Tibial nerve (tissue), 4 donors: ENCODE results near the gene DNASE1L1. TPM values are rescaled to one million over a fixed set of nuclear protein-coding genes. Genes with fewer than 3 reads are reported as not detected.
A peak's percentile ranks its signal among the peaks of the same experiment; 100 is the strongest.

Experiments used
- DNase-seq, 2 donors: peaks; one replicate each; pipeline ENCODE4 v3.0.0-alpha.2; 2019; ENCODE audit warnings: low spot score in 2 of 2
- H3K27ac ChIP-seq, 4 donors: fragments of 200-600 bp; sonication (generic) in 3 of 4; one replicate each; pipeline ENCODE4 v1.5.1; 2017 to 2019; ENCODE audit warnings: mild to moderate bottlenecking in 1 of 4
- H3K27me3 ChIP-seq, 2 donors: fragments of 200-600 bp; sonication (generic) in 1 of 2; one replicate each; pipeline versions ENCODE4 v1.5.1 to v1.6.0; 2017 to 2019
- H3K36me3 ChIP-seq, 3 donors: fragments of 200-600 bp; sonication (generic); one replicate each; pipeline ENCODE4 v1.5.1; 2018 to 2019
- H3K4me1 ChIP-seq, 4 donors: fragments of 200-600 bp; sonication (generic) in 3 of 4; one replicate each; pipeline ENCODE4 v1.5.1; 2017 to 2019
- H3K4me3 ChIP-seq, 4 donors: fragments of 200-600 bp; sonication (generic) in 3 of 4; one replicate each; pipeline ENCODE4 v1.5.1; 2017 to 2019; ENCODE audit warnings: mild to moderate bottlenecking in 1 of 4, moderate library complexity in 1 of 4
- H3K9me3 ChIP-seq, 4 donors: fragments of 200-600 bp; sonication (generic) in 3 of 4; one replicate each; pipeline ENCODE4 v1.5.1; 2017 to 2019
- CTCF ChIP-seq, 5 experiments: fragments of 200-600 bp in 3 of 5; fragments of 450-650 bp in 2 of 5; sonication (generic) in 3 of 5; IDR thresholded peaks; one replicate each; pipeline ENCODE4 v1.5.1; 2016 to 2019; ENCODE audit warnings: antibody characterized with exemption in 5 of 5, mild to moderate bottlenecking in 3 of 5, moderate library complexity in 2 of 5
- EP300 ChIP-seq, 2 donors: sonication (generic); formaldehyde crosslinking; IDR thresholded peaks; one replicate each; pipeline ENCODE4 v1.6.1; 2017; ENCODE audit warnings: antibody characterized with exemption in 2 of 2, mild to moderate bottlenecking in 1 of 2
- POLR2A ChIP-seq, 2 donors: fragments of 450-650 bp; IDR thresholded peaks; one replicate each; pipeline ENCODE4 v1.6.1; 2017; ENCODE audit warnings: antibody characterized with exemption in 2 of 2, mild to moderate bottlenecking in 2 of 2, moderate library complexity in 2 of 2
- WGBS, 2 donors: methylation state at CpG; one replicate each; pipeline ENCODE4 v1.1.5; 2018; 5-methylcytosine and 5-hydroxymethylcytosine counted together
- total RNA-seq, 4 donors: library from RNA; depleted of rRNA; stranded (reverse); fragments of >200 nt; gene quantifications; one replicate each; pipeline ENCODE4 v1.1.0, GENCODE V29; 2016

Gene DNASE1L1
- total RNA-seq, 4 donors from 2014 or later = 21.4 to 36.0 (median 28.6) TPM

GRCh38 chrX:154428176-154429171, 19.4 kb upstream of the DNASE1L1 start, which contains the start of gene ATP6AP1:
Gene ATP6AP1, plus strand, starts transcription at chrX:154428677. Its CDS starts 16 bp downstream, at chrX:154428693.
- DNase-seq = peak; percentile 84 to 86
- no peaks in the 10 kb centered on the region for H3K9me3 ChIP-seq
- H3K27ac ChIP-seq = peak within 1 kb of the TSS; percentile 79 to 94 (median 86)
- WGBS, 2 donors = 24 to 48% methylated on average over 29 to 82 of the region's 87 CpGs
- no peaks in the 10 kb centered on the region for H3K27me3 ChIP-seq
- H3K36me3 ChIP-seq = peaks cover 0 to 19% (median 0%) of the 10 kb centered on the region in 3 donors
- peaks cover 0 to 23% (median 0%) of the 10 kb centered on the region in 4 donors for H3K4me1 ChIP-seq
- H3K4me3 ChIP-seq = peak within 1 kb of the TSS; percentile 60 to 85 (median 66)
- TF ChIP-seq CTCF (IDR thresholded peaks at IDR 0.05) (peak in 1 of 5 experiments; percentile 32), EP300 (IDR thresholded peaks at IDR 0.05) (peak in 1 of 2 donors; percentile 89), POLR2A (IDR thresholded peaks at IDR 0.05) (peak in 1 of 2 donors; percentile 84)

- H3K27me3 ChIP-seq = no peaks in the 10 kb centered on the region
- no peaks in the 10 kb centered on the region for H3K9me3 ChIP-seq
- H3K36me3 ChIP-seq = peaks cover 0 to 6% (median 0%) of the 10 kb centered on the region in 3 donors
- no peak overlapping the region for H3K4me3 ChIP-seq
- peaks cover 0 to 23% (median 0%) of the 10 kb centered on the region in 4 donors for H3K4me1 ChIP-seq
- peak overlapping the region in 2 of 4 donors; percentile 15 to 89 for H3K27ac ChIP-seq
- no peak for DNase-seq
- 84 to 90% methylated on average over 13 of the region's 13 CpGs for WGBS, 2 donors
- TF ChIP-seq POLR2A (IDR thresholded peaks at IDR 0.05) = no peak
- no peak for TF ChIP-seq CTCF (IDR thresholded peaks at IDR 0.05)
- TF ChIP-seq EP300 (IDR thresholded peaks at IDR 0.05) = no peak
Observed at GRCh38 chrX:154426916-154427770, 18.1 kb upstream of the DNASE1L1 start.

- DNase-seq = no peak
- H3K36me3 ChIP-seq = peaks cover 0 to 20% (median 2%) of the 10 kb centered on the region in 3 donors
- no peaks in the 10 kb centered on the region for H3K27me3 ChIP-seq
- no peaks in the 10 kb centered on the region for H3K4me1 ChIP-seq
- WGBS, 2 donors = 76 to 91% methylated on average over 5 to 10 of the region's 10 CpGs
- H3K4me3 ChIP-seq = no peak overlapping the region
- TF ChIP-seq CTCF (IDR thresholded peaks at IDR 0.05) (no peak), EP300 (IDR thresholded peaks at IDR 0.05) (no peak), POLR2A (IDR thresholded peaks at IDR 0.05) (no peak)
- H3K27ac ChIP-seq = peak overlapping the region in 1 of 4 donors; percentile 63
- H3K9me3 ChIP-seq = no peaks in the 10 kb centered on the region
Observed at GRCh38 chrX:154420402-154420756, 11.3 kb upstream of the DNASE1L1 start.

GRCh38 chrX:154419688-154420401, 10.8 kb upstream of the DNASE1L1 start:
- no peaks in the 10 kb centered on the region for H3K9me3 ChIP-seq
- no peak for DNase-seq
- no peaks in the 10 kb centered on the region for H3K27me3 ChIP-seq
- H3K36me3 ChIP-seq = peaks cover 0 to 20% (median 2%) of the 10 kb centered on the region in 3 donors
- TF ChIP-seq POLR2A (IDR thresholded peaks at IDR 0.05) (no peak), EP300 (IDR thresholded peaks at IDR 0.05) (no peak), CTCF (IDR thresholded peaks at IDR 0.05) (no peak)
- H3K4me3 ChIP-seq = no peak overlapping the region
- 50 to 73% methylated on average over 1 to 19 of the region's 19 CpGs for WGBS, 2 donors
- no peaks in the 10 kb centered on the region for H3K4me1 ChIP-seq
- H3K27ac ChIP-seq = peak overlapping the region in 1 of 4 donors; percentile 63
